ENCODE measurements around the gene MYH7B. TPM values are rescaled to one million over a fixed set of nuclear protein-coding genes. Genes with fewer than 3 reads are reported as not detected.

Gene MYH7B
- total RNA-seq, 1 experiment from 2014 or later, result 0.52 TPM

DNA sequence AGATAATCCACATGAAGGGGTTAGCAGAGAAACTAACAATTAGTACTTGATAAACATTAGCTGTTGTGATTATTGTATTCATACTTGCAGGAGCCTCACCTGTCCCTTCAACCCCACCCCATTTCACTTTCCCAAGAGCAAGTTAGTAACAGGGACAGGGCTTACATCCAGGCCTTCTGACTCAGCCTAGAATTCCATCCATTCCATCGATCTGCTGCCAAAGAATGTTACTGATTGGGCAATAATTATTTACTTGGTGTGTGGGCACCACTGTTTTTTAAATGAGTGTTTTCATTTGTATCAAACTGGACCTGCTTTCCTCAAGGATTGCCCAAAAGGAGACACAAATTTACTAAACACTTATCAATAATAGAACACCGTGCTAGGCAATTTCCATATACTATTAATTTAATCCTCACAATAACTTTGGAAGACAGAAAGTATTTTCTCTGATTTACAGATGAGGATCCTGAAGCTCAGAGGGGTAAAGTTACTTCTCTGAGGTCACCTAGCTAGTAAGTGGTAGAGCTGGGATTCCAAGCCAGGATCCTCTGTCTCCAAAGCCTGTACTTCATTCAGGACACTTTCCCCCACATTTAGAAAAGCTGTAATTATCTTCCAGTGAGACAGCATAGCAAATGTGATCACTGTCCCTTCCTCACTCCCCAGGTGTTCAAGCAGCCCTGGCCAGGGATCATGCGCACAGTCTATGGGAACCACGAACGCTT is 32.9 kb upstream of the MYH7B start:
- no peak overlapping the region for H3K27ac Mint-ChIP-seq (ENCODE audit: unreplicated experiment)
- TF ChIP-seq, protein P1, sequence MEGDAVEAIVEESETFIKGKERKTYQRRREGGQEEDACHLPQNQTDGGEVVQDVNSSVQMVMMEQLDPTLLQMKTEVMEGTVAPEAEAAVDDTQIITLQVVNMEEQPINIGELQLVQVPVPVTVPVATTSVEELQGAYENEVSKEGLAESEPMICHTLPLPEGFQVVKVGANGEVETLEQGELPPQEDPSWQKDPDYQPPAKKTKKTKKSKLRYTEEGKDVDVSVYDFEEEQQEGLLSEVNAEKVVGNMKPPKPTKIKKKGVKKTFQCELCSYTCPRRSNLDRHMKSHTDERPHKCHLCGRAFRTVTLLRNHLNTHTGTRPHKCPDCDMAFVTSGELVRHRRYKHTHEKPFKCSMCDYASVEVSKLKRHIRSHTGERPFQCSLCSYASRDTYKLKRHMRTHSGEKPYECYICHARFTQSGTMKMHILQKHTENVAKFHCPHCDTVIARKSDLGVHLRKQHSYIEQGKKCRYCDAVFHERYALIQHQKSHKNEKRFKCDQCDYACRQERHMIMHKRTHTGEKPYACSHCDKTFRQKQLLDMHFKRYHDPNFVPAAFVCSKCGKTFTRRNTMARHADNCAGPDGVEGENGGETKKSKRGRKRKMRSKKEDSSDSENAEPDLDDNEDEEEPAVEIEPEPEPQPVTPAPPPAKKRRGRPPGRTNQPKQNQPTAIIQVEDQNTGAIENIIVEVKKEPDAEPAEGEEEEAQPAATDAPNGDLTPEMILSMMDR (IDR thresholded peaks at IDR 0.05; ENCODE audit: unreplicated experiment), result no peak
- intact Hi-C loops (cut with micrococcal nuclease; ENCODE audit: unreplicated experiment), result no loop called here
- BruUV-seq (replicated peaks), result no TSS peak
- H3K27me3 Mint-ChIP-seq (ENCODE audit: unreplicated experiment), result no peaks in the 10 kb centered on the region
- no peaks in the 10 kb centered on the region for H3K9me3 Mint-ChIP-seq (ENCODE audit: low read depth, unreplicated experiment)
- H3K4me3 Mint-ChIP-seq (ENCODE audit: low read depth, unreplicated experiment), result no peak overlapping the region
- no peaks in the 10 kb centered on the region for H3K4me1 Mint-ChIP-seq (ENCODE audit: low read depth, unreplicated experiment)
- DNase-seq, result peak; percentile 63
- CTCF ChIA-PET, result interaction anchor here (0.7 to 2.2 kb wide), 3 partner anchors 15 to 49 kb away, joined by 3 to 7 read pairs (median 4); partner anchors contain the start of gene ACSS2
- peaks cover 7% of the 10 kb centered on the region for H3K36me3 Mint-ChIP-seq (ENCODE audit: insufficient read depth, unreplicated experiment)

DNA sequence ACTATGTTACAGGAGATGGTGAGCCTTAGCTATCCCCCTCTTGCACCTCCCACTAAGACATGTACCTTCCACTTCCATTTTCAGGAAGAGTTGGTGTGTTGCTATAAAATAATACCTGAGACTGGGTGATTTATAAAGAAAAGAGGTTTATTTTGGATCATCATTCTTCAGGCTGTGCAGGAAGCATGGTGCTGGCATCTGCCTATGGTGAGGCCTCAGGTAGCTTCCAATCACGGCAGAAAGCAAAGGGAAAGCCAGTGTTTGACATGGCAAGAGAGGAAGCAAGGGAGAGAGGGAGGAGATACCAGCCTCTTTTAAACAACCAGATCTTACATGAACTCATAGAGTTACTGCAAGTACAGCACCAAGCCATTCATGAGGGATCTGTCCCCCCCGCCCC is 32.3 kb upstream of the MYH7B start:
- BruUV-seq (replicated peaks), result no TSS peak
- TF ChIP-seq, protein P1 (IDR thresholded peaks at IDR 0.05; ENCODE audit: unreplicated experiment), result no peak
- CTCF ChIA-PET, result interaction anchor here (0.9 to 2.2 kb wide), 2 partner anchors 16 to 47 kb away, joined by 3 to 7 read pairs; partner anchors contain the start of gene ACSS2

DNA sequence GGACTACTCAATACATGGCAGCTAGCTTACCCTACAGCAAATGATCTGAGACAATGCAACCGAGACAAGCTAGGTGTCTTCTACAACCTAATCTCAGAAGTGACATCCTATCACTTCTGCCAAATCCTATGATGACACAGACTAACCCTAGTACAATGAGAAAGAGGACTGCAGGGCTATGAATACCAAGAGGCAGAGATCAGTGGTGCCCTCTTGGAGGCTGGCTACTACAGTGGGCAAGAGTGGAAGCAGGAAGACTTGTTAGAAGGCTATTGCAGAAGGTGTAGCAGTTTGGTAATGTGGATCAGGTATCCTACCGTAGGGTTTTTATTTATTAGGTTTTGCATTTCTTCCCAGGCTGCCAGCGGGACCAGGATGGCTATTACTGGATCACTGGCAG is 30.3 kb upstream of the MYH7B start:
- peaks cover 9% of the 10 kb centered on the region for H3K36me3 Mint-ChIP-seq (ENCODE audit: insufficient read depth, unreplicated experiment)
- no peaks in the 10 kb centered on the region for H3K9me3 Mint-ChIP-seq (ENCODE audit: low read depth, unreplicated experiment)
- intact Hi-C loops (cut with micrococcal nuclease; ENCODE audit: unreplicated experiment), result no loop called here
- H3K27ac Mint-ChIP-seq (ENCODE audit: unreplicated experiment), result no peak overlapping the region
- no peak for DNase-seq
- H3K4me1 Mint-ChIP-seq (ENCODE audit: low read depth, unreplicated experiment), result no peaks in the 10 kb centered on the region
- CTCF ChIA-PET, result no interaction called here
- H3K27me3 Mint-ChIP-seq (ENCODE audit: unreplicated experiment), result no peaks in the 10 kb centered on the region
- no peak overlapping the region for H3K4me3 Mint-ChIP-seq (ENCODE audit: low read depth, unreplicated experiment)
- BruUV-seq (replicated peaks), result no TSS peak
- TF ChIP-seq, protein P1 (IDR thresholded peaks at IDR 0.05; ENCODE audit: unreplicated experiment), result no peak

More for the DNA sequence above, 32.3 kb upstream of the MYH7B start:
- Mint-ChIP-seq H3K4me3 (ENCODE audit: low read depth, unreplicated experiment) (no peak overlapping the region), H3K27me3 (ENCODE audit: unreplicated experiment) (no peaks in the 10 kb centered on the region), H3K4me1 (ENCODE audit: low read depth, unreplicated experiment) (no peaks in the 10 kb centered on the region), H3K36me3 (ENCODE audit: insufficient read depth, unreplicated experiment) (peaks cover 7% of the 10 kb centered on the region), H3K9me3 (ENCODE audit: low read depth, unreplicated experiment) (no peaks in the 10 kb centered on the region), H3K27ac (ENCODE audit: unreplicated experiment) (no peak overlapping the region)
- no peak for DNase-seq
- intact Hi-C loops (cut with micrococcal nuclease; ENCODE audit: unreplicated experiment), result no loop called here

DNA sequence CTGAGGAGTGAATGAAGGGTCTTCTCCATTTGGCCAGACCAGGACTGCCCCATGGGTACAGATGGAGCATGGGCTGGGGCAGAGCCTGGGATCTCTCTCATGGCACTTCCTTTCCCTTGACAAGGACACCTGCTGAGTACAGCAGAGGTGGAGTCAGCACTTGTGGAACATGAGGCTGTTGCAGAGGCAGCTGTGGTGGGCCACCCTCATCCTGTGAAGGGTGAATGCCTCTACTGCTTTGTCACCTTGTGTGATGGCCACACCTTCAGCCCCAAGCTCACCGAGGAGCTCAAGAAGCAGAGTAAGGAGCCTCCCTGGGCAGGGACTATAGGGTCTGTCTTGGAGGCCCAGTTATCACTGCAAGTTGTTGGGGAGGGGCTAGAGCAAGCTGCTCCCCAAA is 29.7 kb upstream of the MYH7B start:
- Mint-ChIP-seq H3K36me3 (ENCODE audit: insufficient read depth, unreplicated experiment) (peaks cover 15% of the 10 kb centered on the region), H3K4me1 (ENCODE audit: low read depth, unreplicated experiment) (no peaks in the 10 kb centered on the region), H3K27me3 (ENCODE audit: unreplicated experiment) (no peaks in the 10 kb centered on the region), H3K9me3 (ENCODE audit: low read depth, unreplicated experiment) (no peaks in the 10 kb centered on the region), H3K4me3 (ENCODE audit: low read depth, unreplicated experiment) (no peak overlapping the region), H3K27ac (ENCODE audit: unreplicated experiment) (no peak overlapping the region)
- TF ChIP-seq, protein P1 (IDR thresholded peaks at IDR 0.05; ENCODE audit: unreplicated experiment), result no peak
- no peak for DNase-seq
- no TSS peak for BruUV-seq (replicated peaks)
- CTCF ChIA-PET, result no interaction called here
- intact Hi-C loops (cut with micrococcal nuclease; ENCODE audit: unreplicated experiment), result no loop called here
